ENCODE measurements around the gene TET3. TPM values are rescaled to one million over a fixed set of nuclear protein-coding genes. Genes with fewer than 3 reads are reported as not detected.

The TET3 gene
- total and polyA plus RNA-seq, 2 experiments from 2014 or later: 3.6 to 14.5 TPM

DNA sequence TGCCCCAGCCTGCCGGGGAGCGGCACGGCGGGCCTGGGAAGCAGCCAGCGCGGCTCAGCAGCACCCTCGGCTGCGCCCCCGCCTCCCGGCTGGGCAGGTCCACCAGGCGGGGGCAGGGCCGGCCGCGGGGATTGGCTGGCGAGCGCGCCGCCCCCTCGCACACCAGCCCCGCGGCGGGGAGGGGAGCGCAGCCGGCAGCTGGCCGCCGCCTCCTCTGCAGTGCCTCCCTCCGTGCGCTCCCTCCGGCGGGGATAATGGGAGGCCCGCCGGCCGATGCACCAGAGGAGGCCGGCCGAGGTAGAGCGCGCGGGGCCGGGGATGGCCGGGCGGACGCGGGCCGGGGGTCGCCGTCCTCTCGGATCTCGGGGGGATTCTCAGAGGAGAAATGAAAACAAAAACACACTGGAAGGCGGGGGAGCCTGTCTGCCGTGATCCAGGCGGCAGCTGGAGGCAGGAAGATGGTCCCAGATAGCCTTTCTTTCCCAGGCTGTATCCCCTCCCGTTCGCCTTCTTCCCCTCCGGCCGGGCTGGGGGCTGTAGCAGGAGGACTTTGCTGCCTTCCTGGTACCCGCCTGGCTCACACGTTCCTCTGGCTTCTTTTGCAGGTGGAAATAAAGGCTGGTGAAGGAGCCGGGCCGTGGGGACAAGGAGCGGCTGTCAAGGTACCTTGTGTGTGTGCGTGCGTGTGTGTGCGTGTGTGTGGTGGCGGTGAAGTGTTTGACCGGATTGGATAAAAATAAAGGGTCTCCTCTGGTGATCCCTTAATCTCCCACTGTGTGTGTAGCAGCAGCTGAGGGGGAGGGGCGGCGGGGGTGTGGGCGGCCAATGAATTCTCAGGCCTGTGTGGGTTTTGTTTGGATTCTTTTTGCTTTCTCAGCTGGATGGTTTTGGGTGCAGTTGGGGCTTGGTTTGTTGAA lies 18.1 kb downstream of the TET3 start:
- DNase-seq (ENCODE audit: low spot score): peak; percentile 95
- peak overlapping the region; percentile 73 for H3K4me3 ChIP-seq
- TF ChIP-seq, protein P1, sequence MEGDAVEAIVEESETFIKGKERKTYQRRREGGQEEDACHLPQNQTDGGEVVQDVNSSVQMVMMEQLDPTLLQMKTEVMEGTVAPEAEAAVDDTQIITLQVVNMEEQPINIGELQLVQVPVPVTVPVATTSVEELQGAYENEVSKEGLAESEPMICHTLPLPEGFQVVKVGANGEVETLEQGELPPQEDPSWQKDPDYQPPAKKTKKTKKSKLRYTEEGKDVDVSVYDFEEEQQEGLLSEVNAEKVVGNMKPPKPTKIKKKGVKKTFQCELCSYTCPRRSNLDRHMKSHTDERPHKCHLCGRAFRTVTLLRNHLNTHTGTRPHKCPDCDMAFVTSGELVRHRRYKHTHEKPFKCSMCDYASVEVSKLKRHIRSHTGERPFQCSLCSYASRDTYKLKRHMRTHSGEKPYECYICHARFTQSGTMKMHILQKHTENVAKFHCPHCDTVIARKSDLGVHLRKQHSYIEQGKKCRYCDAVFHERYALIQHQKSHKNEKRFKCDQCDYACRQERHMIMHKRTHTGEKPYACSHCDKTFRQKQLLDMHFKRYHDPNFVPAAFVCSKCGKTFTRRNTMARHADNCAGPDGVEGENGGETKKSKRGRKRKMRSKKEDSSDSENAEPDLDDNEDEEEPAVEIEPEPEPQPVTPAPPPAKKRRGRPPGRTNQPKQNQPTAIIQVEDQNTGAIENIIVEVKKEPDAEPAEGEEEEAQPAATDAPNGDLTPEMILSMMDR (IDR thresholded peaks at IDR 0.05; ENCODE audit: poor library complexity): peak; percentile 1
- TF ChIP-seq EZH2 (IDR thresholded peaks at IDR 0.05; ENCODE audit: borderline replicate concordance): no peak
- H3K79me2 ChIP-seq: peaks cover 84% of the 10 kb centered on the region
- H4K20me1 ChIP-seq (ENCODE audit: insufficient read depth, poor library complexity, severe bottlenecking): peaks cover 92% of the 10 kb centered on the region
- H3K4me2 ChIP-seq: peak overlapping the region; percentile 98
- H3K27ac ChIP-seq: peak overlapping the region; percentile 77
- peak overlapping the region; percentile 28 for H2AFZ ChIP-seq
- H3K4me1 ChIP-seq (ENCODE audit: insufficient read depth): peaks cover 48% of the 10 kb centered on the region
- H3K9me3 ChIP-seq (ENCODE audit: low read depth): no peaks in the 10 kb centered on the region
- no peaks in the 10 kb centered on the region for H3K9me2 ChIP-seq (replicated peaks; ENCODE audit: insufficient read depth)
- WGBS (ENCODE audit: low lambda C conversion rate, missing lambda C conversion rate): 3% methylated on average over 40 of the region's 68 CpGs
- H3K27me3 ChIP-seq: no peaks in the 10 kb centered on the region
- no peaks in the 10 kb centered on the region for H3K36me3 ChIP-seq (replicated peaks; ENCODE audit: insufficient read depth, low read depth)

- no peaks in the 10 kb centered on the region for H3K27me3 ChIP-seq
- H3K4me3 ChIP-seq: peak overlapping the region; percentile 73
- H3K36me3 ChIP-seq (replicated peaks; ENCODE audit: insufficient read depth, low read depth): no peaks in the 10 kb centered on the region
- H3K27ac ChIP-seq: no peak overlapping the region
- peaks cover 84% of the 10 kb centered on the region for H3K79me2 ChIP-seq
- H3K4me2 ChIP-seq: peak overlapping the region; percentile 98
- H2AFZ ChIP-seq: no peak overlapping the region
- peaks cover 48% of the 10 kb centered on the region for H3K4me1 ChIP-seq (ENCODE audit: insufficient read depth)
- peaks cover 92% of the 10 kb centered on the region for H4K20me1 ChIP-seq (ENCODE audit: insufficient read depth, poor library complexity, severe bottlenecking)
- peak; percentile 29 for DNase-seq (ENCODE audit: low spot score)
- TF ChIP-seq EZH2phosphoT487 (IDR thresholded peaks at IDR 0.05; ENCODE audit: low read depth, severe bottlenecking, unreplicated experiment) (no peak), EZH2 (IDR thresholded peaks at IDR 0.05; ENCODE audit: borderline replicate concordance) (no peak)
- TF ChIP-seq, protein P1 (IDR thresholded peaks at IDR 0.05; ENCODE audit: poor library complexity): no peak
- H3K9me3 ChIP-seq (ENCODE audit: low read depth): no peaks in the 10 kb centered on the region
- no peaks in the 10 kb centered on the region for H3K9me2 ChIP-seq (replicated peaks; ENCODE audit: insufficient read depth)
- WGBS (ENCODE audit: low lambda C conversion rate, missing lambda C conversion rate): 60% methylated on average over 8 of the region's 16 CpGs
These were observed 18.9 kb downstream of the TET3 start for GRCh38 chr2:74003494-74004211.

GRCh38 chr2:74004212-74005182 lies 19.8 kb downstream of the TET3 start:
- H3K4me3 ChIP-seq: no peak overlapping the region
- peak overlapping the region; percentile 98 for H3K4me2 ChIP-seq
- H3K79me2 ChIP-seq: peaks cover 84% of the 10 kb centered on the region
- 80% methylated on average over 18 of the region's 18 CpGs for WGBS (ENCODE audit: low lambda C conversion rate, missing lambda C conversion rate)
- no peak for TF ChIP-seq EZH2phosphoT487 (IDR thresholded peaks at IDR 0.05; ENCODE audit: low read depth, severe bottlenecking, unreplicated experiment)
- no peak for TF ChIP-seq EZH2 (IDR thresholded peaks at IDR 0.05; ENCODE audit: borderline replicate concordance)
- TF ChIP-seq, protein P1 (IDR thresholded peaks at IDR 0.05; ENCODE audit: poor library complexity): no peak
- H3K27ac ChIP-seq: no peak overlapping the region
- peaks cover 92% of the 10 kb centered on the region for H4K20me1 ChIP-seq (ENCODE audit: insufficient read depth, poor library complexity, severe bottlenecking)
- no peaks in the 10 kb centered on the region for H3K9me3 ChIP-seq (ENCODE audit: low read depth)
- DNase-seq (ENCODE audit: low spot score): no peak
- H3K36me3 ChIP-seq (replicated peaks; ENCODE audit: insufficient read depth, low read depth): no peaks in the 10 kb centered on the region
- H3K27me3 ChIP-seq: no peaks in the 10 kb centered on the region
- H2AFZ ChIP-seq: no peak overlapping the region
- H3K9me2 ChIP-seq (replicated peaks; ENCODE audit: insufficient read depth): no peaks in the 10 kb centered on the region
- peaks cover 42% of the 10 kb centered on the region for H3K4me1 ChIP-seq (ENCODE audit: insufficient read depth)
